HEK293T (cell line): Measurements from ENCODE around the gene ITSN2.

Source experiments
- CTCF ChIA-PET: fragments of 350-600 bp; formaldehyde crosslinking; extraction: SDS; loops from one replicate; lab custom pipeline; 2021; ENCODE audit warnings: antibody characterized with exemption, inconsistent platforms; lab: Yijun Ruan, JAX
- POLR2A ChIA-PET: fragments of 350-600 bp; formaldehyde crosslinking; extraction: SDS; loops from one replicate; lab custom pipeline; 2020; ENCODE audit warnings: antibody characterized with exemption, inconsistent platforms; lab: Yijun Ruan, JAX
- DNase-seq: peaks from one replicate; pipeline ENCODE4 v3.0.0; 2012; ENCODE audit warnings: mixed read lengths; ENCODE audit errors: extremely low spot score
- ARNT ChIP-seq: fragments of 450-650 bp; IDR thresholded peaks from 2 replicates; pipeline ENCODE4 v1.6.1; 2017; ENCODE audit warnings: mild to moderate bottlenecking
- BHLHE40 ChIP-seq: fragments of 450-650 bp; IDR thresholded peaks from 2 replicates; pipeline ENCODE4 v1.6.1; 2016; ENCODE audit warnings: mild to moderate bottlenecking, moderate library complexity, borderline replicate concordance
- CTBP1 ChIP-seq: fragments of 450-650 bp; IDR thresholded peaks from 2 replicates; pipeline ENCODE4 v1.6.1; 2016; ENCODE audit warnings: borderline replicate concordance
- ELF4 ChIP-seq: fragments of 450-650 bp; IDR thresholded peaks from 2 replicates; pipeline ENCODE4 v1.6.1; 2017; ENCODE audit warnings: antibody characterized with exemption
- FOXA1 ChIP-seq: fragments of 450-650 bp; IDR thresholded peaks from 2 replicates; pipeline ENCODE4 v1.6.1; 2016; ENCODE audit warnings: mild to moderate bottlenecking
- FOXK2 ChIP-seq: fragments of 450-650 bp; IDR thresholded peaks from 2 replicates; pipeline ENCODE4 v1.6.1; 2016; ENCODE audit warnings: mild to moderate bottlenecking
- FOXM1 ChIP-seq: fragments of 450-650 bp; IDR thresholded peaks from 2 replicates; pipeline ENCODE4 v1.6.1; 2017; ENCODE audit warnings: mild to moderate bottlenecking, borderline replicate concordance
- HDGF ChIP-seq: fragments of 450-650 bp; IDR thresholded peaks from 2 replicates; pipeline ENCODE4 v1.6.1; 2017; ENCODE audit warnings: antibody characterized with exemption, borderline replicate concordance
- L3MBTL2 ChIP-seq: fragments of 450-650 bp; conservative IDR thresholded peaks from 2 replicates; pipeline ENCODE4 v1.6.1; 2016; ENCODE audit warnings: mild to moderate bottlenecking
- LEF1 ChIP-seq: fragments of 450-650 bp; IDR thresholded peaks from 2 replicates; pipeline ENCODE4 v1.6.1; 2017; ENCODE audit warnings: mild to moderate bottlenecking, borderline replicate concordance
- NFRKB ChIP-seq: fragments of 450-650 bp; IDR thresholded peaks from 2 replicates; pipeline ENCODE4 v1.6.1; 2016; ENCODE audit warnings: mild to moderate bottlenecking, moderate library complexity
- SP1 ChIP-seq: fragments of 450-650 bp; IDR thresholded peaks from 2 replicates; pipeline ENCODE4 v1.6.1; 2017
- SUZ12 ChIP-seq: fragments of 450-650 bp; IDR thresholded peaks from 2 replicates; pipeline ENCODE4 v1.6.1; 2016; ENCODE audit warnings: mild to moderate bottlenecking
- TARDBP ChIP-seq: fragments of 450-650 bp; IDR thresholded peaks from 2 replicates; pipeline ENCODE4 v1.6.1; 2016
- ZNF384 ChIP-seq: fragments of 450-650 bp; IDR thresholded peaks from 2 replicates; pipeline ENCODE4 v1.6.1; 2016
- TF ChIP-seq, protein P1 (sequence below): fragments of 450-650 bp; IDR thresholded peaks from 2 replicates; pipeline ENCODE4 v1.6.1; 2016

ITSN2 gene

GRCh38 chr2:24274809-24275208 is 85.5 kb downstream of the ITSN2 start:
- ChIA-PET POLR2A (no interaction called here), CTCF (interaction anchor here (0.6 kb wide), 1 partner anchor 65 kb away, joined by 6 read pairs; no protein-coding TSS in a partner anchor)
- TF ChIP-seq, protein P1, sequence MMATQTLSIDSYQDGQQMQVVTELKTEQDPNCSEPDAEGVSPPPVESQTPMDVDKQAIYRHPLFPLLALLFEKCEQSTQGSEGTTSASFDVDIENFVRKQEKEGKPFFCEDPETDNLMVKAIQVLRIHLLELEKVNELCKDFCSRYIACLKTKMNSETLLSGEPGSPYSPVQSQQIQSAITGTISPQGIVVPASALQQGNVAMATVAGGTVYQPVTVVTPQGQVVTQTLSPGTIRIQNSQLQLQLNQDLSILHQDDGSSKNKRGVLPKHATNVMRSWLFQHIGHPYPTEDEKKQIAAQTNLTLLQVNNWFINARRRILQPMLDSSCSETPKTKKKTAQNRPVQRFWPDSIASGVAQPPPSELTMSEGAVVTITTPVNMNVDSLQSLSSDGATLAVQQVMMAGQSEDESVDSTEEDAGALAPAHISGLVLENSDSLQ: no peak
- TF ChIP-seq CTBP1 (no peak), ARNT (no peak), ELF4 (no peak), BHLHE40 (no peak), FOXK2 (no peak)
- DNase-seq: no peak

- TF ChIP-seq, protein P1: no peak
- no peak for TF ChIP-seq FOXA1
- TF ChIP-seq LEF1: no peak
- TF ChIP-seq ARNT: no peak
- TF ChIP-seq FOXM1: no peak
- TF ChIP-seq TARDBP: no peak
- no peak for TF ChIP-seq NFRKB
- TF ChIP-seq L3MBTL2: no peak
- TF ChIP-seq ELF4: no peak
- no peak for TF ChIP-seq SP1
- TF ChIP-seq HDGF: no peak
- TF ChIP-seq ZNF384: no peak
- no peak for TF ChIP-seq CTBP1
- ChIA-PET POLR2A (no interaction called here), CTCF (no interaction called here)
- no peak for DNase-seq
These were observed 86.7 kb downstream of the ITSN2 start for GRCh38 chr2:24273598-24273997.

DNA sequence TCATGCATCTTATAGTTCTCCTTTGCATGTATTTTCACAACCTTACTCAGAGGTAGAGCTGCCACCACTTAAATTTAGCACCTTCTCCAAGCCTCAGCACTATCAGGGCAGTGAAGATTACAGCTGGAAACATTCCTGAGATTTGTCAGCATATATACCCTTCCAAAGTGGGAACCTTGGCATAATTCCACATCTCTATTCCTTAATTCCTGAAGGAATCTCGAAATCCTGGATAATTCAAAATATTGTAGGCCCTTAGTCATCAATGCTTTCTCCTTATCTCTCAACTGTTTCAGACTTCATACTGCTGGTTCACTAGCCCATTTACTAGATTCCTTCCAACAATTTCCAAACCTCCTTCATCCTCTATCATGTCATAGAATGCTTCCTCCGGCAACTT is 87.4 kb downstream of the ITSN2 start:
- DNase-seq: no peak
- TF ChIP-seq, protein P1: no peak
- TF ChIP-seq CTBP1: no peak
- no peak for TF ChIP-seq ELF4
- TF ChIP-seq SP1: no peak
- TF ChIP-seq ARNT: no peak
- no peak for TF ChIP-seq FOXM1
- no peak for TF ChIP-seq TARDBP
- TF ChIP-seq NFRKB: no peak
- no peak for TF ChIP-seq FOXK2
- TF ChIP-seq FOXA1: no peak
- TF ChIP-seq BHLHE40: no peak
- no peak for TF ChIP-seq SUZ12
- TF ChIP-seq ZNF384: no peak
- TF ChIP-seq LEF1: no peak
- POLR2A ChIA-PET: no interaction called here
- CTCF ChIA-PET: no interaction called here

DNA sequence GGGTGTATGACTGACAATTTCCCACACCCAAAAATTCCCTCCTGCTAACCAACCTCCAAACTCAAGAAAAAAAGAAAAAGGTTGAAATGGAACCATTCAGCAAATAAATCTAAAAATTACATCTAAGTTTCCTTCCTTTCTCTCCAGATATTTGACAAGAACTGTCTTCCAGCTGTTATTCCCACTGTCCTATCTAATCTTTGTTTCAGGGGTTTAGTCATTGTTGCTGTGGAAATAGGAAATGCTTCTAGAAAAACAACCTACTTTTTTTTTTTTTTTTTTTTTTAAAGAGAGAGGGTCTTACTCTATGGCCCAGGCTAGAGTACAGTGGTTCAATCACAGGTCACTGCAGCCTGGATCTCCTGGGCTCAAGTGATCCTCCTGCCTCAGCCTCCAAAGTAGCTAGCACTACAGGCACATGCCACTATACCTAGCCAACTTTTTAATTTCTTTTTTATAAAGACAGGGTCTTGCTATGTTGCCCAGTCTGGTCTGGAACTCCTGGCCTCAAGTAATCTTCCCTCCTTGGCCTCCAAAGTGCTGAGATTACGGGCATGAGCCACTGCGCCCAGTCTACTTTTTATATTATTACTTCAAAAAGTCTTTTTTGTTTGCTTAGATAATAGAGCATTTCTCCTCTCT is 88.1 kb downstream of the ITSN2 start:
- ChIA-PET POLR2A (no interaction called here), CTCF (no interaction called here)
- TF ChIP-seq HDGF: no peak
- no peak for TF ChIP-seq LEF1
- no peak for TF ChIP-seq SUZ12
- TF ChIP-seq FOXM1: no peak
- no peak for TF ChIP-seq L3MBTL2
- TF ChIP-seq FOXA1: no peak
- TF ChIP-seq TARDBP: no peak
- TF ChIP-seq CTBP1: no peak
- TF ChIP-seq, protein P1: no peak
- TF ChIP-seq ARNT: no peak
- TF ChIP-seq NFRKB: no peak
- no peak for TF ChIP-seq SP1
- no peak for TF ChIP-seq ZNF384
- no peak for TF ChIP-seq FOXK2
- no peak for TF ChIP-seq BHLHE40
- DNase-seq: no peak

GRCh38 chr2:24269265-24269664 is 91.1 kb downstream of the ITSN2 start:
- DNase-seq: no peak
- POLR2A ChIA-PET: no interaction called here
- CTCF ChIA-PET: no interaction called here
- TF ChIP-seq HDGF (no peak), FOXK2 (no peak), L3MBTL2 (no peak), LEF1 (no peak), NFRKB (no peak), SUZ12 (no peak), FOXM1 (no peak), ZNF384 (no peak), ARNT (no peak), BHLHE40 (no peak), CTBP1 (no peak), SP1 (no peak), TARDBP (no peak), ELF4 (no peak), FOXA1 (no peak)
- TF ChIP-seq, protein P1: no peak
